HepG2 (cell line): Measurements from ENCODE around the gene TNFSF9. TPM values are rescaled to one million over a fixed set of nuclear protein-coding genes. Genes with fewer than 3 reads are reported as not detected.

Source experiments
- ATAC-seq: fragments of 200-7000 bp; cut with Tn5 transposase; 3 replicates; pipeline ENCODE4 v1.9.1; 2020; ENCODE audit warnings: mild to moderate bottlenecking, moderate library complexity
- BruUV-seq: library from RNA; stranded (reverse); fragments of 400-500 nt; replicated peaks from 2 replicates; lab custom pipeline; 2021; lab: Mats Ljungman, UMichigan
- CTCF ChIA-PET: fragments of 300-600 bp; formaldehyde crosslinking; extraction: SDS; loops from one replicate; lab custom pipeline; 2021; ENCODE audit warnings: low total read pairs, inconsistent platforms, low intra/inter-chr PET ratio; lab: Yijun Ruan, JAX
- POLR2A ChIA-PET: fragments of 350-600 bp; sonication (Branson Sonifier 250); formaldehyde crosslinking; loops from one replicate; lab custom pipeline; 2020; ENCODE audit warnings: antibody characterized with exemption, inconsistent platforms; lab: Yijun Ruan, JAX
- DNase-seq: peaks from one replicate; pipeline ENCODE4 v3.0.0-alpha.2; 2015; ENCODE audit warnings: low spot score
- FAIRE-seq: peaks from 3 replicates; lab custom pipeline; 2011; peaks lifted over from hg19 to GRCh38; lab: Jason Lieb, UNC
- H2AFZ ChIP-seq: one replicate; pipeline ENCODE4 v1.6.1; 2011; ENCODE audit warnings: low read length, inconsistent platforms
- H3K27ac ChIP-seq: fragments of 300-600 bp; 3 replicates; pipeline ENCODE4 v1.8.0; 2011; ENCODE audit warnings: mixed run types, mild to moderate bottlenecking, mixed read lengths, low read length, inconsistent platforms; ENCODE audit not compliant: insufficient read depth; ENCODE audit errors: extremely low read length
- H3K27me3 ChIP-seq, 2 experiments: fragments of 200-600 bp in 1 of 2; 2 replicates in 1 of 2; 3 replicates in 1 of 2; pipeline versions ENCODE4 v1.6.0 to v1.8.0; 2011; ENCODE audit warnings: low read length in 2 of 2, mild to moderate bottlenecking in 2 of 2, moderate library complexity in 2 of 2, inconsistent platforms in 1 of 2; ENCODE audit not compliant: insufficient read depth in 2 of 2, control insufficient read depth in 1 of 2
- H3K36me3 ChIP-seq, 2 experiments: fragments of 200-600 bp in 1 of 2; replicated peaks in 1 of 2; 2 replicates in 1 of 2; 3 replicates in 1 of 2; pipeline versions ENCODE4 v1.5.1 to v1.8.0; 2011; ENCODE audit warnings: low read length in 2 of 2, inconsistent platforms in 1 of 2; ENCODE audit not compliant: insufficient read depth in 2 of 2, control insufficient read depth in 1 of 2
- H3K4me1 ChIP-seq: 2 replicates; pipeline ENCODE4 v1.5.1; 2012; ENCODE audit warnings: low read length, inconsistent platforms; ENCODE audit not compliant: insufficient read depth
- H3K4me2 ChIP-seq: 2 replicates; pipeline ENCODE4 v1.6.0; 2011; ENCODE audit warnings: low read depth, low read length, inconsistent platforms
- H3K4me3 ChIP-seq, 3 experiments: fragments of 200-600 bp in 1 of 3; sonication (generic), shearing (Covaris generic) in 1 of 3; replicated peaks in 1 of 3; 2 replicates each; pipeline ENCODE4 v1.5.1; 2011 to 2016; ENCODE audit warnings: low read length in 3 of 3, inconsistent platforms in 2 of 3, low read depth in 2 of 3, mild to moderate bottlenecking in 2 of 3, control low read depth in 1 of 3, mixed read lengths in 1 of 3; ENCODE audit not compliant: insufficient read depth in 1 of 3
- H3K79me2 ChIP-seq: one replicate; pipeline ENCODE4 v1.6.1; 2011; ENCODE audit warnings: low read length, inconsistent platforms; ENCODE audit not compliant: insufficient read depth
- H3K9ac ChIP-seq: 2 replicates; pipeline ENCODE4 v1.6.0; 2011; ENCODE audit warnings: mild to moderate bottlenecking, low read depth, low read length, inconsistent platforms; ENCODE audit not compliant: insufficient read depth
- H3K9me3 ChIP-seq: 2 replicates; pipeline ENCODE4 v1.5.1; 2012; ENCODE audit warnings: mild to moderate bottlenecking, low read length
- H4K20me1 ChIP-seq: 2 replicates; pipeline ENCODE4 v1.6.0; 2011; ENCODE audit warnings: inconsistent platforms, mild to moderate bottlenecking, low read length, moderate library complexity; ENCODE audit not compliant: insufficient read depth
- CEBPG ChIP-seq: IDR thresholded peaks from 2 replicates; pipeline ENCODE4 v1.6.1; 2016
- FOXK2 ChIP-seq: fragments of 450-650 bp; IDR thresholded peaks from 2 replicates; pipeline ENCODE4 v1.6.1; 2016
- GMEB2 ChIP-seq: IDR thresholded peaks from 2 replicates; pipeline ENCODE4 v1.6.1; 2016; ENCODE audit warnings: missing biosample characterization, missing genetic modification reagents, low read depth
- KDM1A ChIP-seq: IDR thresholded peaks from 2 replicates; pipeline ENCODE4 v1.6.1; 2016; ENCODE audit warnings: missing compliant biosample characterization
- MAZ ChIP-seq, 2 experiments: sonication (generic) in 1 of 2; formaldehyde crosslinking in 1 of 2; IDR thresholded peaks; 2 replicates each; pipeline versions ENCODE4 v1.5.0 to v1.6.1; 2012 to 2020; ENCODE audit warnings: low read depth in 2 of 2, mild to moderate bottlenecking in 2 of 2, borderline replicate concordance in 1 of 2, improper control_type of control experiment in 1 of 2, low read length in 1 of 2, missing genetic modification reagents in 1 of 2, moderate library complexity in 1 of 2
- NCOA2 ChIP-seq: sonication (generic); formaldehyde crosslinking; IDR thresholded peaks from 2 replicates; pipeline ENCODE4 v1.8.0; 2022; ENCODE audit warnings: inconsistent platforms
- NONO ChIP-seq, 2 experiments: fragments of 450-650 bp in 1 of 2; sonication (generic) in 1 of 2; formaldehyde crosslinking in 1 of 2; IDR thresholded peaks in 1 of 2; conservative IDR thresholded peaks in 1 of 2; 2 replicates each; pipeline versions ENCODE4 v1.6.1 to v1.8.0; 2017 to 2022; ENCODE audit warnings: mild to moderate bottlenecking in 1 of 2, missing genetic modification reagents in 1 of 2, moderate library complexity in 1 of 2
- SALL1 ChIP-seq: sonication (generic); formaldehyde crosslinking; IDR thresholded peaks from 2 replicates; pipeline ENCODE4 v1.8.0; 2022; ENCODE audit warnings: mild to moderate bottlenecking, missing genetic modification reagents
- SOX13 ChIP-seq, 3 experiments: fragments of 450-650 bp in 1 of 3; sonication (generic) in 1 of 3; formaldehyde crosslinking in 1 of 3; IDR thresholded peaks in 2 of 3; conservative IDR thresholded peaks in 1 of 3; 2 replicates each; pipeline versions ENCODE4 v1.5.0 to v1.6.1; 2016 to 2020; ENCODE audit warnings: antibody characterized with exemption in 1 of 3, mild to moderate bottlenecking in 1 of 3, missing compliant biosample characterization in 1 of 3, missing genetic modification reagents in 1 of 3, moderate library complexity in 1 of 3
- THAP11 ChIP-seq: IDR thresholded peaks from 2 replicates; pipeline ENCODE4 v1.6.1; 2016; ENCODE audit warnings: missing biosample characterization, missing genetic modification reagents
- ZNF430 ChIP-seq: sonication (generic); formaldehyde crosslinking; IDR thresholded peaks from 2 replicates; pipeline ENCODE4 v1.9.0; 2021; ENCODE audit warnings: mild to moderate bottlenecking, missing genetic modification reagents
- ZNF747 ChIP-seq: sonication (generic); formaldehyde crosslinking; IDR thresholded peaks from 2 replicates; pipeline ENCODE4 v1.8.1; 2023; ENCODE audit warnings: missing genetic modification reagents, mild to moderate bottlenecking, borderline replicate concordance
- WGBS: methylation state at CpG from one replicate; pipeline ENCODE4 v1.1.6; 2017; ENCODE audit warnings: low lambda C conversion rate; 5-methylcytosine and 5-hydroxymethylcytosine counted together
- in situ Hi-C: cut with HindIII; loops from 2 replicates; pipeline ENCODE4 v1.10.0; 2017; ENCODE audit warnings: low pct_unique_long_range_greater_than_20kb; ENCODE audit not compliant: extremely low pct_ligation_motif_present
- intact Hi-C: fragments of 100-400 bp; cut with micrococcal nuclease; formaldehyde crosslinking; loops from one replicate; pipeline ENCODE4 v1.10.0; 2022; ENCODE audit not compliant: unreplicated experiment
- polyA plus RNA-seq, 8 experiments: library from polyadenylated mRNA; depleted of rRNA in 3 of 8; stranded (reverse) in 7 of 8; unstranded in 1 of 8; fragments of >200 nt; fragmentation: Illumina TruSeq in 4 of 8; extraction: Trizol in 4 of 8; gene quantifications; 2 replicates each; pipeline versions ENCODE4 v1.2.1 to v1.2.3, GENCODE V29; 2011 to 2016; ENCODE audit warnings: low read depth in 4 of 8, missing spikeins in 1 of 8, mixed read lengths in 1 of 8; ENCODE audit not compliant: insufficient read depth in 1 of 8
- total RNA-seq, 5 experiments: library from RNA; depleted of rRNA; stranded (reverse); fragments of >200 nt; fragmentation: Illumina TruSeq; extraction: Trizol; gene quantifications; 2 replicates each; pipeline ENCODE4 v1.2.3, GENCODE V29; 2016; ENCODE audit warnings: low read depth in 1 of 5
- TF ChIP-seq, protein P1 (sequence below): sonication (generic); formaldehyde crosslinking; IDR thresholded peaks from 2 replicates; pipeline ENCODE4 v1.4.0; 2020; ENCODE audit warnings: mild to moderate bottlenecking, missing genetic modification reagents
- TF ChIP-seq, protein P2 (sequence below): IDR thresholded peaks from 2 replicates; pipeline ENCODE4 v1.6.1; 2016; ENCODE audit warnings: low read depth, control low read depth

TNFSF9 gene
- total and polyA plus RNA-seq, 2 of the 13 experiments (the other 11 are each of a cell fraction or from before 2014, with no cell fraction given) = 1.0 to 1.8 TPM

DNA sequence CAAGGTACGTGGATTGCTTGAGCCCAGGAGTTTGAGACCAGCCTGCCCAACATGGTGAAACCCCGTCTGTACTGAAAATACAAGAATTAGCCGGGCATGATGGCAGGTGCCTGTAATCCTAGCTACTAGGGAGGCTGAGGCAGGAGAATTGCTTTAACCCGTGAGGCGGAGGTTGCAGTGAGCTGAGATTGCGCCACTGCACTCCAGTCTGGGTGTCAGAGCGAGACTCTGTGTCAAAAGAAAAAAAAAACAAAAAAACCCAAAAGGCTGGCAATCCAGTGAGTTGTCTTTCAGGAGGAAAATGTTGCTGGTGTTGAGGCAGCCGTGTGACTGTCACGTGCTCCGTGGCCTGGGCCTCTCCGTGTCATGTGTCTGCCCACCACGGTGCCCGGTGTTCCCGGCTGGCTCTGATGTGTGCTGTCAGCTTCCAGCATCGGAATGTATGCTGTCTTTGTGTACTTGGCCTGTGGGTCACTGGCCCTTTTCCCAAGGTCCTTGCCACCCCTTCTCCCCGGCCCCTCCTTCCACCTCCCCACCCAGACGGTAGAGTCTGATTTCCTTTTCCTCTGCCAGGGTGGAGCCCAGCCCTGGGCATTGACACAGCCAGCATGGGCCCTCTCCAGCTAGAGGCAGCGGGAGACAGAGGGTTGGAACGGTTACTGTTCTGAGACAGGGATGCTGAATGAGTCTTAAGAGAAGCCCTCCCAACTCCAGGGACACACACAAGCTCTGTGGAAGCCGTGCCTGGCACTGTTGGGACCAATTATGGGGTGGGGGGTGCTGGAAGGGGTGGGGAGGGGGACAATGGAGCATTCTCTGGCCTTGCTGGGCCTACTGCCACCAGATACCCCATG lies 21.5 kb upstream of the TNFSF9 start:
- no peaks in the 10 kb centered on the region for H3K79me2 ChIP-seq
- no TSS peak for BruUV-seq
- ATAC-seq (peak; percentile 78), DNase-seq (peak; percentile 81), FAIRE-seq (no peak)
- H3K4me3 ChIP-seq = peak overlapping the region in 1 of 3 experiments; percentile 29; a peak in 2 of 6 replicates
- ChIA-PET CTCF (no interaction called here), POLR2A (no interaction called here)
- H3K36me3 ChIP-seq = no peaks in the 10 kb centered on the region
- in situ Hi-C loops = no loop called here
- no peaks in the 10 kb centered on the region for H3K9me3 ChIP-seq
- no peak overlapping the region for H2AFZ ChIP-seq
- under 1% methylated on average over 17 of the region's 20 CpGs for WGBS
- H3K4me2 ChIP-seq = peak overlapping the region; percentile 57
- intact Hi-C loops = no loop called here
- H4K20me1 ChIP-seq = no peaks in the 10 kb centered on the region
- peaks cover 54% of the 10 kb centered on the region for H3K4me1 ChIP-seq
- H3K9ac ChIP-seq = no peak overlapping the region
- peak overlapping the region; percentile 40 for H3K27ac ChIP-seq
- no peaks in the 10 kb centered on the region for H3K27me3 ChIP-seq
- TF ChIP-seq, protein P1, sequence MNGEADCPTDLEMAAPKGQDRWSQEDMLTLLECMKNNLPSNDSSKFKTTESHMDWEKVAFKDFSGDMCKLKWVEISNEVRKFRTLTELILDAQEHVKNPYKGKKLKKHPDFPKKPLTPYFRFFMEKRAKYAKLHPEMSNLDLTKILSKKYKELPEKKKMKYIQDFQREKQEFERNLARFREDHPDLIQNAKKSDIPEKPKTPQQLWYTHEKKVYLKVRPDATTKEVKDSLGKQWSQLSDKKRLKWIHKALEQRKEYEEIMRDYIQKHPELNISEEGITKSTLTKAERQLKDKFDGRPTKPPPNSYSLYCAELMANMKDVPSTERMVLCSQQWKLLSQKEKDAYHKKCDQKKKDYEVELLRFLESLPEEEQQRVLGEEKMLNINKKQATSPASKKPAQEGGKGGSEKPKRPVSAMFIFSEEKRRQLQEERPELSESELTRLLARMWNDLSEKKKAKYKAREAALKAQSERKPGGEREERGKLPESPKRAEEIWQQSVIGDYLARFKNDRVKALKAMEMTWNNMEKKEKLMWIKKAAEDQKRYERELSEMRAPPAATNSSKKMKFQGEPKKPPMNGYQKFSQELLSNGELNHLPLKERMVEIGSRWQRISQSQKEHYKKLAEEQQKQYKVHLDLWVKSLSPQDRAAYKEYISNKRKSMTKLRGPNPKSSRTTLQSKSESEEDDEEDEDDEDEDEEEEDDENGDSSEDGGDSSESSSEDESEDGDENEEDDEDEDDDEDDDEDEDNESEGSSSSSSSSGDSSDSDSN (CRISPR knock-in tag) = peak; percentile 47; the same call in 1 of the 2 replicates
- TF ChIP-seq MAZ (IDR thresholded peaks at IDR 0.05; ENCODE audit: borderline replicate concordance, low read depth, low read length) (no peak), MAZ (CRISPR knock-in tag; IDR thresholded peaks at IDR 0.05; ENCODE audit: low read depth) (peak; percentile 44; the same call in 1 of the 2 replicates), GMEB2 (CRISPR knock-in tag) (no peak), NONO (IDR thresholded peaks at IDR 0.05) (no peak), NONO (CRISPR knock-in tag; conservative IDR thresholded peaks at IDR 0.05) (no peak), KDM1A (peak; percentile 26; the same call in 1 of the 2 replicates), ZNF430 (CRISPR knock-in tag) (no peak), FOXK2 (no peak), SOX13 (IDR thresholded peaks at IDR 0.05) (no peak), SOX13 (CRISPR knock-in tag; conservative IDR thresholded peaks at IDR 0.05 in 1 of 2, IDR thresholded peaks at IDR 0.05 in 1 of 2) (peak in 1 of 2 experiments; percentile 76; a peak in 2 of 4 replicates), ZNF747 (CRISPR knock-in tag) (no peak), SALL1 (CRISPR knock-in tag) (peak; percentile 79), NCOA2 (CRISPR knock-in tag) (peak; percentile 77), THAP11 (CRISPR knock-in tag) (peak; percentile 77), CEBPG (0 out of 2 replicates have a peak, but pooled peaks have one; percentile 25)
- TF ChIP-seq, protein P2, sequence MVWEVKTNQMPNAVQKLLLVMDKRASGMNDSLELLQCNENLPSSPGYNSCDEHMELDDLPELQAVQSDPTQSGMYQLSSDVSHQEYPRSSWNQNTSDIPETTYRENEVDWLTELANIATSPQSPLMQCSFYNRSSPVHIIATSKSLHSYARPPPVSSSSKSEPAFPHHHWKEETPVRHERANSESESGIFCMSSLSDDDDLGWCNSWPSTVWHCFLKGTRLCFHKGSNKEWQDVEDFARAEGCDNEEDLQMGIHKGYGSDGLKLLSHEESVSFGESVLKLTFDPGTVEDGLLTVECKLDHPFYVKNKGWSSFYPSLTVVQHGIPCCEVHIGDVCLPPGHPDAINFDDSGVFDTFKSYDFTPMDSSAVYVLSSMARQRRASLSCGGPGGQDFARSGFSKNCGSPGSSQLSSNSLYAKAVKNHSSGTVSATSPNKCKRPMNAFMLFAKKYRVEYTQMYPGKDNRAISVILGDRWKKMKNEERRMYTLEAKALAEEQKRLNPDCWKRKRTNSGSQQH (CRISPR knock-in tag) = 0 out of 2 replicates have a peak, but pooled peaks have one; percentile 34
